Effector CD8-positive, alpha-beta T cell (primary cell): ENCODE measurements around the gene TLL1.

Source experiments
- DNase-seq: peaks from one replicate; lab custom pipeline; 2025; lab: John Stamatoyannopoulos, UW
- total RNA-seq, 4 experiments: gene quantifications; one replicate each; lab custom pipeline; 2026; lab: John Stamatoyannopoulos, UW

TLL1 gene
- total RNA-seq, result 0 reads per million in 4 experiments

DNA sequence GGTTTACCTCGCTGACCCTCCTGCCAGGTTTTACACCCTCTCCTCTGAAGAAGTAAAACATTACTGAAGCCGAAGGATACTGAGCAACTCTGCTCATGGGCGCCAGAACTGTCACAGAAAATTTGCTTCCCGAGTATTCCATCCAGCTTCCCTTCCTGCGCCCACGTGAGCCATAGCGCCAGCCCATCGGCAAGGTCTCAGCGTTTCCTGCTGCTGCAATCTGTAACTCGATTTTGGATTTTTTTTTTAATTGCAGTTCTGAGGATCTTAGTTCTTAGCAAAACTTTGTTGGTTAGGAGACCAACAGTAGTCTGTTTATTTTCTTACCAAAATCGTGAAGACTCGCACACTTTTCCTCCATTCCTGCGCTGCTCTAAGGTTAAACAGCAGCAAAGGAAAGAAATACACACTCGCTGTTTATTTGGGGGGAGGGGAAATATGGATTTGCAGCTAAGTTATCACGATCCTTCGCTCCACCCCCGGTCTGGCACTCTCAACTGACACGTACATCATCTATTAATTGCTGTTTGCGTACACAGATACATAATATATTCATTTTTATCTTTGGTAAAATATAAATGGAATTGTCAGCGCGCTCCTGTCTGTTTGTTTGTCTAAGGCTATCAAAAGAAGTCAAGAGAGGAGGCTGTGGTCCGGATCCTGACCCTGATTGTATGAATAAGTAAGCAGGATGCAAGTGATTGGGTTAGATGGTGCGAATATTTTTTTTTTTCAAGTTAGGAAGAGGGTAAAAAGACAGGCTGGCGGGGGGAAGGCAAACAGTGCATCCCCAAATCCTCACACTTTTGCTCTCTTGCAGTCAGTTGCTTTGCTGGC, at the start of gene TLL1:
Gene TLL1 (plus strand): TSS at position 777 of the 837 bp plus-strand sequence. CDS start 668 bp downstream, outside the sequence.
- no peak for DNase-seq

DNA sequence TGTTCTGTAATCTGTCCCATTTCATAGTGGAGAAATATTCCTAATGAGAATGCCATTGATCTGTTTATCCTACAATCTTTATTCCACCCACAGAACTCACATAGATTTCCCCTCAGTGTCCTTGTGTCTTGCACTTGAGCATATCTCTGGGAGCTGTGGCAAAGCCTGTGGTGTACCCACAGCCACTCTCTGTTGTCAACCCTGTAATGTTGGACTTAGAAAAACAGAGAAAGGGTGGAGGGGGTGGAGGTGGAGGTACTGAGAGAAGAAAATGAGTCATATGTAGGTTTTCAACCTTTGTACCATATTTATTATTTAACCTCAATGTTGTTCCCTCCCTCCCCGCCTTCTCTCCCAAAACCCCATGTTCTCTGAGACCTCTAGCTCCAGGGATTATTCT, 46.9 kb upstream of the TLL1 start:
- no peak for DNase-seq

- DNase-seq, result no peak
These were observed 46.0 kb upstream of the TLL1 start for GRCh38 chr4:165827018-165827417.

DNA sequence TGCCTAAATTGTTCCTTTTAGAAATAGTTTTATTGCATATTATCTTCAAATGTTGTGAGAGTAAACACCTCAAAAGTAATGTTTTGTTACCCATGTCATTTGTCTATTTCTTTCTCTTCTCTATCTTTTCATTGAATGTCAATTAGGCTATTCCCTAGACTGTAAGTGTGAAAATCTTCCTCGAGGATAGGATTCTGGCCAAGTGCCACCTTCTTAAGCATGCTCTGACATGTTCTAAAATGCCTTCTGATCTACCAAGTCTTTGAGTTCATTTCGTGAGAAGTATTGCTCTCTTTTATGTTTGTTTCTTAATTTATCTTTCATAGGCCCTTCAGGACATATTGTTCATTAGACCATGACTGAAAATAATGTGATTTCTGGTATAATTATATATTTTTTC, 44.1 kb upstream of the TLL1 start:
- DNase-seq, result no peak

GRCh38 chr4:165834116-165834515, 38.9 kb upstream of the TLL1 start:
- no peak for DNase-seq

- DNase-seq, result no peak
These were observed 34.5 kb upstream of the TLL1 start for GRCh38 chr4:165838575-165838974.

DNA sequence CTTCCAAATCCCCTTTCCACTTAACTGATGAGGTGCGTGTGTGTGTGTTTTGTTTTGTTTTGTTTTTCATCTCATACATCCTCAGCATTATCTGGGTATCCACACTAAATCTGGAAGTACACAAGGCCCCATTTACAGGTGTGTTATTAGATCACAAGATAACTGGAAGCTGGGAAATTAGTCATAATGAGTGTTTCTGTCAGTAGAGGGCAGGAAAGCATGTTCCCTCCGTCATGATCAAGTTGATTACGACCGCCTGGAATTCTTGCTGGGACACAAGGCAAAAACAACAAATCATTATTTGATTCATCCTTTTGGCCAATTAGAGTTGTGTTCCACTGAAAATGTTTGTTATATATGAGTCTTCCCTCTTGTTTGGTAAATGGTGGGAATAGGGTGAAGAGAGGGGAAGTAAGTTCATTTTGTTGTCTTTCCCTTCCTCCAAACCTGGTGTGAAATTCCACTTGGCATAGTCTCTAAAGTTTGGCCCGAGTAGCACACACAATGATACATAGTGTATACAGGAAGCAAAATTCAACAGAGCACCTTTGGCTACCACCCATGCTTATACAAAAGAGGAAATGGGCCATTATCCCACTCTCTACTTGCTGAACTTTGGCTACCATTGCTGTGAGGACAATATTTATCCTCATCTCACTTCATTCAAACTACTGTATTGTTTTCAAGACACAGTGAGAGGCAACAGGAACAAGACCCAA, 33.3 kb upstream of the TLL1 start:
- no peak for DNase-seq

- no peak for DNase-seq
These were observed 30.4 kb upstream of the TLL1 start for GRCh38 chr4:165842684-165843083.

- DNase-seq, result no peak
These were observed 28.9 kb upstream of the TLL1 start for GRCh38 chr4:165844161-165844560.

DNA sequence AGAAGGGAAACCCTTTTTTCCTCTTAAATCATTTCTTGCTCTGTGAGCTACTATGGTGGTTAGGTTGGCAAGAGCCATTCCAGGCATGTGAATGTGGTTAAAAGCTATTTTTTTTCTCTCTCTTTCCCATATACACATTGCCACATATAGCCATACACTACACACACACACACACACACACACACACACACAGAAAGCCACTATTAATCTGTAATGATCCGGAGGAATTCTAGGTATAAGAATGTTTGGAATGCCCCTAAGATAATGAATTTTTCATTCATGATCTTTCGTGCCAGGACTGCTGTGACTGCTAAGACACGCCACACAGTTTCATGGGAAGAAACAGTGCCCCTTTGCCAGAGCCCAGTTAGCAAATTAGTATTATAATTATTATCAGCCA, 21.8 kb upstream of the TLL1 start:
- DNase-seq, result no peak

GRCh38 chr4:165855191-165855590, 17.8 kb upstream of the TLL1 start:
- DNase-seq, result no peak

DNA sequence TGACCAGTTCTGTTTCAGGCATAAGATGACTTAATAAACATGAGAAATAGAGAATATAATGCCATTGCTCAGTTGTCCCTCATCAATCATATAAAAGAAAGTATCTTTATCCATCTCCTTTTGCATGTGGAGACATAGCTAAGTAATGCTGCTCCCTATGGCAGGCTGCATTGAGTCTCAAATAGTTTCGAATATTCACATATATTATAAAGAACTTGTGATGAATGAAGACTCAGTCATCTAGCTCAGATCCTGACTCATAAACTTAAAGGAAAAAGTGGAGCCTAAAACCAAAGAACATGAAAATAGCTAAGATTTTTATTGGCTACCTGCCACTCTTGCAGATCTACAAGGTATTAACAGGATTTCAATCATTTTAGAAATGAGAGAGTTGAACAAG, 11.7 kb upstream of the TLL1 start:
- DNase-seq, result no peak

DNA sequence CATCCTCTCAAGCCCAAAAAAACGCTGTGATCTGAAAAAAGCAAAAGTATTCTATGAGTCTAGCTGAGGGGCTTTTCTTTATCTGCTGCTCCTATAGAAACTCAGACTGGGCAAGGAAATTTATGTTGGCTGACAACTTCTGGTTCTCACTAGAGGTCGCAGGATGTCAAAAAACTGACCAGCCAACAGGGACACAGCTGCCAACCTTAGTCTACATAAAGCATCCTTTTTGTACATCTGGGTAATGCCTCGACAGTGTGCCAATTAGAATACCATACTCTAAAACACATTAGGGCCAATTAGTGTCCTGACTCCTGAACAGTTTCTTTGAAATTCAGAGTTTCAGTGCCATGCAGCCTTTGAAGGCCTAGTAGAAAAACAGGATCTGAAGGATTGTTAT, 8.8 kb upstream of the TLL1 start:
- no peak for DNase-seq

GRCh38 chr4:165866019-165866650, 6.9 kb upstream of the TLL1 start:
- DNase-seq, result no peak

DNA sequence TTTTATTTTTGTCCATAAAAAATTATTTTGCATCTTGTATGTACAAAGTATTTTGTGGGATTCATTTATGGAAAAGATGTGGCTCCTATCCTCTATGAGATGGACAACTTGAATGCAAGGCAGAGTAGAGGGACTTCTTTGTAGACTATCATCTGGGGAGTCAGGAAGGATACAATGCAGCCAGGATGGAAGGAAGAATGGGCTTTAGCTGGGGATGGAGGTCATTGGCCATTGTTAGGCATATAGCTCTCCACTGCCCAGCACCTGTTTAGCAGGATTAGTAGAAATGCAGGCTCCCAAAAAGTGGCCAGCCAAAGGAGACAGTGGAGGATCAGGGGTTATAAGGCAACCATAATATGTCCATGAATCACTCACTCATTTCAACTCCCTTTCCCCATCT, 5.1 kb upstream of the TLL1 start:
- no peak for DNase-seq

DNA sequence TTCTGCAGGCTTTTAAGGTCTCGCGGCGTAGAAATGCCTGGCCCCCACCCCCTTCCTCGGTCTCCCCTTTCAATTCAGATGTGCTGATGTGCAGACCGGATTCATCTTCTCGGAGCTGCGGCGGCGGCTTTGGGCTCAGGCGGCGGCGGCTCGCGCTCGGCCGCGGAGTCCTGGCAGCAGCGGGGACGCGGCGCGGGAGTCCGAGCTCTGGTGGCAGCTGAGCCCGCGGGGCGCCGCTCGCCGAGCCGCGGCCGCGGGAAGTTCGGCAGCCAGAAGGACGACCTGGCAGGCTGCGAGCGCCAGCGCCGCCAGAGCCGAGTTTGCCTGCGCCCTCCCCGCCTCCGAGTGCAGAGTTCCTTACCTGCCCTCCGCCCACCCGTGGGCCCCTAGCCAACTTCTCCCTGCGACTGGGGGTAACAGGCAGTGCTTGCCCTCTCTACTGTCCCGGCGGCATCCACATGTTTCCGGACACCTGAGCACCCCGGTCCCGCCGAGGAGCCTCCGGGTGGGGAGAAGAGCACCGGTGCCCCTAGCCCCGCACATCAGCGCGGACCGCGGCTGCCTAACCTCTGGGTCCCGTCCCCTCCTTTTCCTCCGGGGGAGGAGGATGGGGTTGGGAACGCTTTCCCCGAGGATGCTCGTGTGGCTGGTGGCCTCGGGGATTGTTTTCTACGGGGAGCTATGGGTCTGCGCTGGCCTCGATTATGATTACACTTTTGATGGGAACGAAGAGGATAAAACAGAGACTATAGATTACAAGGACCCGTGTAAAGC, 448 bp downstream of the TLL1 start:
- no peak for DNase-seq

GRCh38 chr4:165874072-165874790, 1.2 kb downstream of the TLL1 start:
- no peak for DNase-seq

GRCh38 chr4:165874791-165875371, 1.8 kb downstream of the TLL1 start:
- DNase-seq, result no peak

- DNase-seq, result no peak
These were observed 2.4 kb downstream of the TLL1 start for GRCh38 chr4:165875446-165875845.

DNA sequence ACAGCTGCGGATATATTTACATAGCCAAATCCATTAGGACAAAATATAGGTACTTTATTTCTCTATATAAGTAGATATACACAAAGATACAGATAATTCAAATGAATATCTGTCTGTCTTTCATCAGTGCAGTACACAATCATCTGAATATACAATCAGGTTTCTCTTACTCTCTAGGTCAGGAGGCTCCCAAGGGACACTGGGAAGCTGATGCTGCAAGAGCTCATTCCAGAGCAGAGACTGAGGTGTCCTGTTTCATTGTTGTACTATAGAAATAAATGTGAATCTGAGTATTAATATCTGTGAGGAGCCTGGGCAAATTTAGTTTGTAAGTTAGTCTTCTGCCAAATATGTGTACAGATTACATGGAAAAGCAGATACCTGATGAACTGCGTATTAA, 4.2 kb downstream of the TLL1 start:
- no peak for DNase-seq

GRCh38 chr4:165879641-165880040, 6.6 kb downstream of the TLL1 start:
- no peak for DNase-seq
